Measurements from ENCODE around the gene NRG4.
A peak's percentile ranks its signal among the peaks of the same experiment; 100 is the strongest.
"Not testable (repeated sequence)": the region's sequence is repeated elsewhere in the genome, so short reads cannot be mapped to it uniquely, and the experiment has no call there.

The NRG4 gene

GRCh38 chr15:76011627-76012551 lies at the start of gene NRG4:
TSS of gene NRG4 (minus strand) at chr15:76012424. CDS start at chr15:76011230, 1,194 bp downstream.
- DNase-seq (ENCODE audit: low read depth), result no peak

- DNase-seq (ENCODE audit: low read depth), result no peak
Observed at GRCh38 chr15:76061700-76062099, 49.5 kb upstream of the NRG4 start.

- DNase-seq (ENCODE audit: low read depth), result no peak
Observed at GRCh38 chr15:76060118-76060989, 48.1 kb upstream of the NRG4 start.

GRCh38 chr15:76059320-76060117 lies 47.3 kb upstream of the NRG4 start, which contains the start of gene TMEM266:
TSS of gene TMEM266 (plus strand) at chr15:76059985. CDS start at chr15:76134264, 74,279 bp downstream.
- no peak for DNase-seq (ENCODE audit: low read depth)

- no peak for DNase-seq (ENCODE audit: low read depth)
Observed at GRCh38 chr15:76058714-76059319, 46.6 kb upstream of the NRG4 start.

GRCh38 chr15:76057332-76058000 lies 45.2 kb upstream of the NRG4 start:
- peak; percentile 3 for DNase-seq (ENCODE audit: low read depth)

GRCh38 chr15:76056931-76057330 lies 44.7 kb upstream of the NRG4 start:
- DNase-seq (ENCODE audit: low read depth), result no peak

GRCh38 chr15:76054201-76054600 lies 42.0 kb upstream of the NRG4 start:
- not testable (repeated sequence) for DNase-seq (ENCODE audit: low read depth)

- DNase-seq (ENCODE audit: low read depth), result no peak
Observed at GRCh38 chr15:76038512-76038911, 26.3 kb upstream of the NRG4 start.

- no peak for DNase-seq (ENCODE audit: low read depth)
Observed at GRCh38 chr15:76035593-76035992, 23.4 kb upstream of the NRG4 start.

- no peak for DNase-seq (ENCODE audit: low read depth)
Observed at GRCh38 chr15:76034111-76034510, 21.9 kb upstream of the NRG4 start.

GRCh38 chr15:76033438-76033837 lies 21.2 kb upstream of the NRG4 start:
- no peak for DNase-seq (ENCODE audit: low read depth)

- no peak for DNase-seq (ENCODE audit: low read depth)
Observed at GRCh38 chr15:76032046-76032445, 19.8 kb upstream of the NRG4 start.

GRCh38 chr15:76024021-76024768 lies 12.0 kb upstream of the NRG4 start:
- no peak for DNase-seq (ENCODE audit: low read depth)

GRCh38 chr15:76013470-76013869 lies 1.2 kb upstream of the NRG4 start:
- DNase-seq (ENCODE audit: low read depth), result not testable (repeated sequence)

GRCh38 chr15:76010613-76011012 lies 1.6 kb downstream of the NRG4 start:
- no peak for DNase-seq (ENCODE audit: low read depth)

GRCh38 chr15:76006136-76006778 lies 6.0 kb downstream of the NRG4 start:
- no peak for DNase-seq (ENCODE audit: low read depth)

GRCh38 chr15:76003364-76003763 lies 8.9 kb downstream of the NRG4 start:
- no peak for DNase-seq (ENCODE audit: low read depth)

- no peak for DNase-seq (ENCODE audit: low read depth)
Observed at GRCh38 chr15:75995611-75996010, 16.6 kb downstream of the NRG4 start.

GRCh38 chr15:75994220-75994619 lies 18.0 kb downstream of the NRG4 start:
- DNase-seq (ENCODE audit: low read depth), result no peak
